KBM-7 (cell line): ENCODE results near the gene LRP10.
"Not testable (repeated sequence)": the region's sequence is repeated elsewhere in the genome, so short reads cannot be mapped to it uniquely, and the experiment has no call there.

Experiments used
- DNase-seq: peaks from one replicate; pipeline ENCODE4 v3.0.0-alpha.2; 2015
- in situ Hi-C: fragments of 300-500 bp; cut with MboI; formaldehyde crosslinking; loops from 2 replicates; pipeline ENCODE4 v1.14.3; 2020; ENCODE audit warnings: low sequenced_read_pairs, low pct_unique_long_range_greater_than_20kb, mixed read lengths

LRP10 gene

GRCh38 chr14:22901799-22902198 is 30.3 kb downstream of the LRP10 start:
- no peak for DNase-seq
- in situ Hi-C loops: no loop called here

GRCh38 chr14:22903742-22904087 is 32.2 kb downstream of the LRP10 start:
- DNase-seq: no peak
- in situ Hi-C loops: no loop called here

- no peak for DNase-seq
- in situ Hi-C loops: no loop called here
These were observed 34.1 kb downstream of the LRP10 start for GRCh38 chr14:22905627-22906026.

GRCh38 chr14:22906073-22906472 is 34.5 kb downstream of the LRP10 start:
- in situ Hi-C loops: no loop called here
- no peak for DNase-seq

- in situ Hi-C loops: no loop called here
- DNase-seq: no peak
These were observed 35.9 kb downstream of the LRP10 start for GRCh38 chr14:22907429-22907828.

- DNase-seq: no peak
- in situ Hi-C loops: no loop called here
These were observed 37.1 kb downstream of the LRP10 start for GRCh38 chr14:22908601-22909000.

GRCh38 chr14:22910916-22911315 is 39.4 kb downstream of the LRP10 start:
- in situ Hi-C loops: no loop called here
- no peak for DNase-seq

- DNase-seq: peak; percentile 34
These were observed 43.3 kb downstream of the LRP10 start for GRCh38 chr14:22914836-22915235.

GRCh38 chr14:22915886-22916521 is 44.5 kb downstream of the LRP10 start:
- in situ Hi-C loops: no loop called here

More at GRCh38 chr14:22914836-22915235, 43.3 kb downstream of the LRP10 start:
- in situ Hi-C loops: not testable (repeated sequence)

GRCh38 chr14:22918804-22919600 is 47.5 kb downstream of the LRP10 start, which contains the start of gene RBM23:
Gene RBM23, minus strand, starts transcription at chr14:22919149.
- peak; percentile 100 for DNase-seq
- in situ Hi-C loops: no loop called here

More at GRCh38 chr14:22915886-22916521, 44.5 kb downstream of the LRP10 start:
- DNase-seq: peak; percentile 32

GRCh38 chr14:22919601-22919921 is 48.0 kb downstream of the LRP10 start:
- in situ Hi-C loops: no loop called here
- no peak for DNase-seq

GRCh38 chr14:22920697-22921096 is 49.2 kb downstream of the LRP10 start:
- in situ Hi-C loops: no loop called here
- DNase-seq: no peak

- no peak for DNase-seq
- in situ Hi-C loops: no loop called here
These were observed 50.8 kb downstream of the LRP10 start for GRCh38 chr14:22922294-22922693.

- in situ Hi-C loops: no loop called here
- DNase-seq: no peak
These were observed 52.2 kb downstream of the LRP10 start for GRCh38 chr14:22923746-22924145.

GRCh38 chr14:22925513-22925912 is 54.0 kb downstream of the LRP10 start:
- in situ Hi-C loops: no loop called here
- no peak for DNase-seq

GRCh38 chr14:22926316-22926715 is 54.8 kb downstream of the LRP10 start:
- DNase-seq: no peak
- in situ Hi-C loops: no loop called here

- in situ Hi-C loops: no loop called here
- DNase-seq: peak; percentile 19
These were observed 56.9 kb downstream of the LRP10 start for GRCh38 chr14:22928237-22929103.

- DNase-seq: peak; percentile 100
- in situ Hi-C loops: no loop called here
These were observed 57.8 kb downstream of the LRP10 start, which contains the start of gene PRMT5 for GRCh38 chr14:22929104-22929960. Gene PRMT5, minus strand, starts transcription at chr14:22929376. Its CDS starts 15 bp downstream, at chr14:22929361.

GRCh38 chr14:22929961-22930364 is 58.4 kb downstream of the LRP10 start:
- in situ Hi-C loops: no loop called here
- no peak for DNase-seq
